Endothelial cell of umbilical vein (primary cell): ENCODE data around the gene FURIN. TPM values are rescaled to one million over a fixed set of nuclear protein-coding genes. Genes with fewer than 3 reads are reported as not detected.

Experiments
- BruUV-seq: library from RNA; stranded (reverse); fragments of 400-500 nt; replicated peaks from 2 replicates; lab custom pipeline; 2021; lab: Mats Ljungman, UMichigan
- CTCF ChIA-PET: fragments of 300-600, 350-600 bp; sonication (Branson Sonifier 250); formaldehyde crosslinking; loops from one replicate; lab custom pipeline; 2021; ENCODE audit warnings: antibody characterized with exemption, inconsistent platforms; lab: Charles Lee
- POLR2A ChIA-PET: fragments of 300-600, 350-600 bp; sonication (Branson Sonifier 250); formaldehyde crosslinking; loops from one replicate; lab custom pipeline; 2021; ENCODE audit warnings: antibody characterized with exemption, inconsistent platforms; lab: Charles Lee
- DNase-seq: peaks from one replicate; pipeline ENCODE4 v3.0.0-alpha.2; 2011; ENCODE audit warnings: low read depth, low spot score
- FAIRE-seq: peaks from 2 replicates; lab custom pipeline; 2011; peaks lifted over from hg19 to GRCh38; lab: Jason Lieb, UNC
- H2AFZ ChIP-seq: 2 replicates; pipeline ENCODE4 v1.6.0; 2012; ENCODE audit warnings: low read depth, low read length, control low read depth, inconsistent platforms
- H3K27ac ChIP-seq: 2 replicates; pipeline ENCODE4 v1.5.1; 2011; ENCODE audit warnings: low read depth, mild to moderate bottlenecking, control low read depth, low read length, moderate library complexity; ENCODE audit not compliant: insufficient read depth
- H3K27me3 ChIP-seq, 2 experiments: 2 replicates each; pipeline versions ENCODE4 v1.6.0 to v1.6.1; 2011; ENCODE audit warnings: low read length in 2 of 2, mixed read lengths in 1 of 2; ENCODE audit not compliant: control insufficient read depth in 2 of 2, insufficient read depth in 2 of 2
- H3K36me3 ChIP-seq, 2 experiments: 2 replicates in 1 of 2; 3 replicates in 1 of 2; pipeline ENCODE4 v1.5.1; 2011; ENCODE audit warnings: low read length in 2 of 2, mild to moderate bottlenecking in 1 of 2, moderate library complexity in 1 of 2; ENCODE audit not compliant: control insufficient read depth in 2 of 2, insufficient read depth in 2 of 2; ENCODE audit errors: extremely low read depth in 1 of 2
- H3K4me1 ChIP-seq: 3 replicates; pipeline ENCODE4 v1.5.1; 2011; ENCODE audit warnings: mild to moderate bottlenecking, low read length; ENCODE audit not compliant: control insufficient read depth, insufficient read depth; ENCODE audit errors: extremely low read depth
- H3K4me2 ChIP-seq: 2 replicates; pipeline ENCODE4 v1.6.1; 2011; ENCODE audit warnings: low read length, control low read depth, mixed read lengths; ENCODE audit not compliant: insufficient read depth
- H3K4me3 ChIP-seq, 3 experiments: fragments of 200-600 bp in 1 of 3; sonication (generic), shearing (Covaris generic) in 1 of 3; replicated peaks in 1 of 3; 2 replicates each; pipeline ENCODE4 v1.5.1; 2011 to 2016; ENCODE audit warnings: control low read depth in 3 of 3, low read length in 3 of 3, mild to moderate bottlenecking in 2 of 3, inconsistent platforms in 1 of 3, low read depth in 1 of 3, moderate library complexity in 1 of 3; ENCODE audit not compliant: insufficient read depth in 1 of 3
- H3K79me2 ChIP-seq: 2 replicates; pipeline ENCODE4 v1.6.0; 2012; ENCODE audit warnings: low read length, inconsistent platforms; ENCODE audit not compliant: control insufficient read depth, insufficient read depth
- H3K9ac ChIP-seq: replicated peaks from 2 replicates; pipeline ENCODE3; 2011; ENCODE audit warnings: low read length, control low read depth; ENCODE audit not compliant: insufficient read depth; ENCODE audit errors: extremely low read depth
- H3K9me1 ChIP-seq: replicated peaks from 3 replicates; pipeline ENCODE4 v1.6.0; 2011; ENCODE audit warnings: mild to moderate bottlenecking, low read length; ENCODE audit not compliant: control insufficient read depth, insufficient read depth; ENCODE audit errors: extremely low read depth
- H3K9me3 ChIP-seq: replicated peaks from 2 replicates; pipeline ENCODE4 v1.5.1; 2012; ENCODE audit warnings: low read length, inconsistent platforms; ENCODE audit not compliant: control insufficient read depth, insufficient read depth
- H4K20me1 ChIP-seq: replicated peaks from 2 replicates; pipeline ENCODE3; 2011; ENCODE audit warnings: mild to moderate bottlenecking, low read length; ENCODE audit not compliant: control insufficient read depth, insufficient read depth; ENCODE audit errors: extremely low read depth
- CTCF ChIP-seq, 2 donors: IDR thresholded peaks; 1 replicate in 1 of 2; 2 replicates in 1 of 2; pipeline ENCODE4 v1.5.1; 2011; ENCODE audit warnings: low read length in 2 of 2, mild to moderate bottlenecking in 2 of 2, moderate library complexity in 2 of 2, control low read depth in 1 of 2, inconsistent platforms in 1 of 2, low read depth in 1 of 2; ENCODE audit not compliant: insufficient read depth in 1 of 2; ENCODE audit errors: extremely low read depth in 1 of 2
- EZH2 ChIP-seq: IDR thresholded peaks from 2 replicates; pipeline ENCODE4 v1.6.1; 2012; ENCODE audit warnings: borderline replicate concordance, low read depth, mild to moderate bottlenecking, moderate library complexity, low read length, inconsistent platforms; ENCODE audit not compliant: severe bottlenecking
- FOS ChIP-seq: IDR thresholded peaks from 2 replicates; pipeline ENCODE4 v1.6.1; 2011; ENCODE audit warnings: mild to moderate bottlenecking, low read length, moderate library complexity, borderline replicate concordance; ENCODE audit not compliant: insufficient read depth
- GATA2 ChIP-seq: IDR thresholded peaks from 2 replicates; pipeline ENCODE4 v1.7.0; 2011; ENCODE audit warnings: low read depth, mild to moderate bottlenecking, moderate library complexity, mixed read lengths, low read length; ENCODE audit not compliant: insufficient read length, insufficient read depth
- JUN ChIP-seq: IDR thresholded peaks from 2 replicates; pipeline ENCODE4 v1.6.1; 2011; ENCODE audit warnings: borderline replicate concordance, low read depth; ENCODE audit not compliant: insufficient read length, insufficient read depth
- MAX ChIP-seq: IDR thresholded peaks from 2 replicates; pipeline ENCODE4 v1.6.1; 2011; ENCODE audit not compliant: insufficient read depth, insufficient read length
- MYC ChIP-seq: IDR thresholded peaks from one replicate; pipeline ENCODE4 v1.6.1; 2011; ENCODE audit warnings: mild to moderate bottlenecking, low read depth, low read length
- POLR2A ChIP-seq: IDR thresholded peaks from 2 replicates; pipeline ENCODE4 v1.6.1; 2012; ENCODE audit warnings: low read depth, mild to moderate bottlenecking, control low read depth, low read length
- POLR2AphosphoS5 ChIP-seq: IDR thresholded peaks from 2 replicates; pipeline ENCODE4 v1.6.1; 2012; ENCODE audit warnings: low read depth, mild to moderate bottlenecking, control low read depth, low read length, moderate library complexity; ENCODE audit not compliant: insufficient read depth
- dilution Hi-C: fragments of 300-500 bp; cut with MboI; formaldehyde crosslinking; loops from one replicate; pipeline ENCODE4 v1.15.0; 2019; ENCODE audit warnings: low sequenced_read_pairs; ENCODE audit not compliant: extremely low pct_ligation_motif_present
- intact Hi-C: fragments of 100-400 bp; cut with micrococcal nuclease; formaldehyde crosslinking; loops from one replicate; pipeline ENCODE4 v1.10.0; 2022
- polyA plus RNA-seq, 4 experiments: library from polyadenylated mRNA; depleted of rRNA in 3 of 4; stranded (reverse) in 3 of 4; unstranded in 1 of 4; fragments of >200 nt; gene quantifications; 2 replicates each; pipeline versions ENCODE4 v1.2.1 to v1.2.3, GENCODE V29; 2011 to 2012; ENCODE audit warnings: missing spikeins in 1 of 4
- small RNA-seq: library from RNA; depleted of rRNA; stranded (forward); fragments of <200 nt; gene quantifications from one replicate; pipeline ENCODE3, GENCODE V24; 2012; ENCODE audit warnings: low replicate concordance, low read depth; ENCODE audit not compliant: insufficient read depth, insufficient read length
- total RNA-seq: library from RNA; stranded (reverse); gene quantifications from 2 replicates; pipeline ENCODE4 v1.2.3, GENCODE V29; 2021

The FURIN gene
- total and polyA plus RNA-seq, 2 donors (not counting 3 experiments of a cell fraction or from before 2014, with no cell fraction given) = 77.4 to 131 TPM

GRCh38 chr15:90932660-90932991, 64.2 kb downstream of the FURIN start:
- Histone ChIP-seq H4K20me1 (no peaks in the 10 kb centered on the region), H3K27ac (no peak overlapping the region), H3K9me1 (no peaks in the 10 kb centered on the region), H3K4me3 (no peak overlapping the region), H3K79me2 (peaks cover 17% of the 10 kb centered on the region), H2AFZ (peak overlapping the region; percentile 65), H3K9me3 (no peaks in the 10 kb centered on the region), H3K36me3 (peaks cover 0 to 2% of the 10 kb centered on the region in 2 experiments), H3K9ac (no peak overlapping the region), H3K27me3 (no peaks in the 10 kb centered on the region), H3K4me1 (peaks cover 36% of the 10 kb centered on the region), H3K4me2 (no peak overlapping the region)
- intact Hi-C loops (loop anchor here (1.0 to 5.0 kb wide), 3 partner anchors 24 to 430 kb away; partner anchors contain the start of gene PRC1), dilution Hi-C loops (no loop called here)
- DNase-seq (no peak), FAIRE-seq (no peak)
- TF ChIP-seq FOS (no peak), GATA2 (no peak), MAX (no peak), CTCF (IDR thresholded peaks at IDR 0.05; ENCODE audit: extremely low read depth in 1 of 2, insufficient read depth in 1 of 2, low read depth in 1 of 2, low read length in 2 of 2) (no peak), JUN (no peak), POLR2AphosphoS5 (no peak), POLR2A (no peak), MYC (no peak), EZH2 (no peak)
- POLR2A ChIA-PET = interaction anchor here (1.2 kb wide), 1 partner anchor 285 kb away, joined by 3 read pairs; no protein-coding TSS in a partner anchor
- no TSS peak for BruUV-seq
- CTCF ChIA-PET = interaction anchor here (0.6 to 8.1 kb wide), 22 partner anchors 11 to 339 kb away, joined by 3 to 66 read pairs (median 6); partner anchors contain the start of genes FES, MAN2A2, PRC1 and RCCD1

Small RNA genes within 50 kb of the gene (small RNA-seq; reads per million reads assigned to genes)
- not detected for gene RN7SL363P

Other genes starting within 250 kb of the FURIN start
- 17.3 and 18.6 TPM in 2 replicates for gene BLM, start 151.2 kb upstream of the FURIN start, total RNA-seq
- gene BLM, start 151.2 kb upstream of the FURIN start, polyA plus RNA-seq = 3.2 and 3.8 TPM in 2 replicates
- 51.0 and 58.1 TPM in 2 replicates for gene FES, start 15.9 kb downstream of the FURIN start, total RNA-seq
- gene FES, start 15.9 kb downstream of the FURIN start, polyA plus RNA-seq = 41.5 and 55.7 TPM in 2 replicates
- gene MAN2A2, start 34.7 kb downstream of the FURIN start, total RNA-seq = 52.1 and 60.9 TPM in 2 replicates
- 77.7 and 106 TPM in 2 replicates for gene MAN2A2, start 34.7 kb downstream of the FURIN start, polyA plus RNA-seq
- 12.3 and 16.0 TPM in 2 replicates for gene HDDC3, start 64.0 kb downstream of the FURIN start, total RNA-seq
- 20.2 and 21.8 TPM in 2 replicates for gene HDDC3, start 64.0 kb downstream of the FURIN start, polyA plus RNA-seq
- 106 and 108 TPM in 2 replicates for gene UNC45A, start 66.7 kb downstream of the FURIN start, total RNA-seq
- 103 and 111 TPM in 2 replicates for gene UNC45A, start 66.7 kb downstream of the FURIN start, polyA plus RNA-seq
- gene RCCD1, start 86.3 kb downstream of the FURIN start, total RNA-seq = 13.3 and 15.3 TPM in 2 replicates
- 7.7 and 8.8 TPM in 2 replicates for gene RCCD1, start 86.3 kb downstream of the FURIN start, polyA plus RNA-seq
- gene PRC1, start 125.9 kb downstream of the FURIN start, total RNA-seq = 171 and 185 TPM in 2 replicates
- gene PRC1, start 125.9 kb downstream of the FURIN start, polyA plus RNA-seq = 270 and 280 TPM in 2 replicates
- 14.2 and 14.7 TPM in 2 replicates for gene VPS33B, start 154.0 kb downstream of the FURIN start, total RNA-seq
- 10.4 and 11.8 TPM in 2 replicates for gene VPS33B, start 154.0 kb downstream of the FURIN start, polyA plus RNA-seq
- gene SV2B, start 231.7 kb downstream of the FURIN start, total RNA-seq = not detected in 2 replicates
- gene SV2B, start 231.7 kb downstream of the FURIN start, polyA plus RNA-seq = not detected in 2 replicates